ENCODE data around the gene TNFRSF11A.

TNFRSF11A gene

GRCh38 chr18:62325806-62326645 is 916 bp downstream of the TNFRSF11A start:
- DNase-seq, result no peak

- no peak for DNase-seq
These were observed 1.7 kb downstream of the TNFRSF11A start for GRCh38 chr18:62326646-62327348.

GRCh38 chr18:62327977-62328376 is 2.9 kb downstream of the TNFRSF11A start:
- DNase-seq, result peak; percentile 42

- DNase-seq, result no peak
These were observed 3.7 kb downstream of the TNFRSF11A start for GRCh38 chr18:62328586-62329525.

- peak; percentile 8 for DNase-seq
These were observed 4.8 kb downstream of the TNFRSF11A start for GRCh38 chr18:62329691-62330454.

GRCh38 chr18:62330650-62331049 is 5.5 kb downstream of the TNFRSF11A start:
- DNase-seq, result no peak

GRCh38 chr18:62331581-62332356 is 6.7 kb downstream of the TNFRSF11A start:
- no peak for DNase-seq

- DNase-seq, result no peak
These were observed 7.3 kb downstream of the TNFRSF11A start for GRCh38 chr18:62332431-62332830.

GRCh38 chr18:62332964-62333695 is 8.0 kb downstream of the TNFRSF11A start:
- no peak for DNase-seq

GRCh38 chr18:62334120-62334519 is 9.0 kb downstream of the TNFRSF11A start:
- no peak for DNase-seq

- DNase-seq, result no peak
These were observed 10.4 kb downstream of the TNFRSF11A start for GRCh38 chr18:62335494-62335893.

- no peak for DNase-seq
These were observed 11.5 kb downstream of the TNFRSF11A start for GRCh38 chr18:62336618-62337017.

- DNase-seq, result no peak
These were observed 12.2 kb downstream of the TNFRSF11A start for GRCh38 chr18:62337336-62337735.

- no peak for DNase-seq
These were observed 13.5 kb downstream of the TNFRSF11A start for GRCh38 chr18:62338446-62339105.

- DNase-seq, result no peak
These were observed 14.2 kb downstream of the TNFRSF11A start for GRCh38 chr18:62339106-62339988.

GRCh38 chr18:62340996-62341395 is 15.9 kb downstream of the TNFRSF11A start:
- no peak for DNase-seq

- DNase-seq, result peak; percentile 27
These were observed 16.4 kb downstream of the TNFRSF11A start for GRCh38 chr18:62341473-62341872.

GRCh38 chr18:62342884-62343283 is 17.8 kb downstream of the TNFRSF11A start:
- DNase-seq, result no peak

GRCh38 chr18:62343316-62343715 is 18.2 kb downstream of the TNFRSF11A start:
- no peak for DNase-seq
